MCF 10A (cell line): Measurements from ENCODE around the gene SORBS1. TPM values are rescaled to one million over a fixed set of nuclear protein-coding genes. Genes with fewer than 3 reads are reported as not detected.

Experiments used
- BruUV-seq: library from RNA; stranded (reverse); fragments of 400-500 nt; replicated peaks from 2 replicates; lab custom pipeline; 2021; lab: Mats Ljungman, UMichigan
- CTCF ChIA-PET: fragments of 300-600 bp; sonication (Branson Sonifier 250); formaldehyde crosslinking; extraction: SDS; loops from one replicate; lab custom pipeline; 2021; ENCODE audit warnings: antibody characterized with exemption, inconsistent platforms; lab: Yijun Ruan, JAX
- POLR2A ChIA-PET: fragments of 300-600, 350-650 bp; sonication (Branson Sonifier 250); formaldehyde crosslinking; extraction: SDS; loops from one replicate; lab custom pipeline; 2020; ENCODE audit warnings: antibody characterized with exemption, inconsistent platforms; lab: Yijun Ruan, JAX
- DNase-seq: peaks from one replicate; pipeline ENCODE4 v3.0.0-alpha.2; 2018; ENCODE audit not compliant: unreplicated experiment
- H3K27ac Mint-ChIP-seq: one replicate; pipeline ENCODE4 v1.8.0; 2022; ENCODE audit warnings: mild to moderate bottlenecking, low read depth, mixed read lengths; ENCODE audit not compliant: unreplicated experiment
- H3K27me3 Mint-ChIP-seq: one replicate; pipeline ENCODE4 v1.8.0; 2022; ENCODE audit warnings: mixed read lengths; ENCODE audit not compliant: insufficient read depth, unreplicated experiment
- H3K36me3 Mint-ChIP-seq: one replicate; pipeline ENCODE4 v1.8.0; 2022; ENCODE audit warnings: mild to moderate bottlenecking, moderate library complexity, mixed read lengths; ENCODE audit not compliant: insufficient read depth, unreplicated experiment
- H3K4me1 Mint-ChIP-seq: one replicate; pipeline ENCODE4 v1.8.0; 2022; ENCODE audit warnings: mixed read lengths; ENCODE audit not compliant: insufficient read depth, unreplicated experiment
- H3K4me3 Mint-ChIP-seq: one replicate; pipeline ENCODE4 v1.8.0; 2022; ENCODE audit warnings: mild to moderate bottlenecking, moderate library complexity, mixed read lengths; ENCODE audit not compliant: unreplicated experiment
- H3K9me3 Mint-ChIP-seq: one replicate; pipeline ENCODE4 v1.8.0; 2022; ENCODE audit warnings: mixed read lengths; ENCODE audit not compliant: unreplicated experiment
- intact Hi-C: fragments of 100-400 bp; cut with micrococcal nuclease; formaldehyde crosslinking; loops from 2 replicates; pipeline ENCODE4 v1.14.1; 2022
- total RNA-seq: library from RNA; stranded (reverse); gene quantifications from 2 replicates; pipeline ENCODE4 v1.2.3, GENCODE V29; 2022
- TF ChIP-seq, protein P1 (sequence below): fragments of 200-600 bp; IDR thresholded peaks from one replicate; pipeline ENCODE4 v1.8.0; 2022; ENCODE audit warnings: antibody characterized with exemption, mild to moderate bottlenecking; ENCODE audit not compliant: unreplicated experiment

Gene SORBS1
- total RNA-seq, 1 experiment from 2014 or later, result 1.0 TPM

DNA sequence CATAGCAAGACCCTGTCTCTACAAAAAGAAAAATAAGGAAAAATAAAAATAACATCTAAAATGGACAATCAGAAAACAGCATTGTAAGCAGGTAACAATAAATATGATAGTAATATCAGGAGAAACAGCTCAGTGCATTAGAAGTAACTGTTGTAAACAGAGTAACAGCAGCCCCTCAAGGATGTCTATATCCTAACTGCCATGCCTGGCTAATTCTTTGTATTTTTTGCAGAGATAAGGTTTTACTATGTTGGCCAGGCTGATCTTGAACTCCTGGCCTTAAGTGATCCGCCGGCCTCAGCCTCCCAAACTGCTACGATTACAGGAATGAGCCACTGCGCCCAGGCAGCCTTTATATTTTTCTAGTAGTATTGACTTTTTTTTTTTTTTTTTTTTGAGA, 7.5 kb downstream of the SORBS1 start:
- Mint-ChIP-seq H3K4me1 (no peaks in the 10 kb centered on the region), H3K27me3 (peaks cover 16% of the 10 kb centered on the region), H3K9me3 (peaks cover 7% of the 10 kb centered on the region), H3K27ac (no peak overlapping the region), H3K36me3 (no peaks in the 10 kb centered on the region), H3K4me3 (no peak overlapping the region)
- TF ChIP-seq, protein P1, sequence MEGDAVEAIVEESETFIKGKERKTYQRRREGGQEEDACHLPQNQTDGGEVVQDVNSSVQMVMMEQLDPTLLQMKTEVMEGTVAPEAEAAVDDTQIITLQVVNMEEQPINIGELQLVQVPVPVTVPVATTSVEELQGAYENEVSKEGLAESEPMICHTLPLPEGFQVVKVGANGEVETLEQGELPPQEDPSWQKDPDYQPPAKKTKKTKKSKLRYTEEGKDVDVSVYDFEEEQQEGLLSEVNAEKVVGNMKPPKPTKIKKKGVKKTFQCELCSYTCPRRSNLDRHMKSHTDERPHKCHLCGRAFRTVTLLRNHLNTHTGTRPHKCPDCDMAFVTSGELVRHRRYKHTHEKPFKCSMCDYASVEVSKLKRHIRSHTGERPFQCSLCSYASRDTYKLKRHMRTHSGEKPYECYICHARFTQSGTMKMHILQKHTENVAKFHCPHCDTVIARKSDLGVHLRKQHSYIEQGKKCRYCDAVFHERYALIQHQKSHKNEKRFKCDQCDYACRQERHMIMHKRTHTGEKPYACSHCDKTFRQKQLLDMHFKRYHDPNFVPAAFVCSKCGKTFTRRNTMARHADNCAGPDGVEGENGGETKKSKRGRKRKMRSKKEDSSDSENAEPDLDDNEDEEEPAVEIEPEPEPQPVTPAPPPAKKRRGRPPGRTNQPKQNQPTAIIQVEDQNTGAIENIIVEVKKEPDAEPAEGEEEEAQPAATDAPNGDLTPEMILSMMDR, result no peak
- ChIA-PET POLR2A (no interaction called here), CTCF (interaction anchor here (1.6 kb wide), 1 partner anchor 122 kb away, joined by 3 read pairs; no protein-coding TSS in a partner anchor)
- BruUV-seq, result no TSS peak
- intact Hi-C loops, result no loop called here
- no peak for DNase-seq

- Mint-ChIP-seq H3K4me3 (no peak overlapping the region), H3K4me1 (no peaks in the 10 kb centered on the region), H3K27ac (no peak overlapping the region), H3K36me3 (no peaks in the 10 kb centered on the region), H3K27me3 (peaks cover 8% of the 10 kb centered on the region), H3K9me3 (peaks cover 7% of the 10 kb centered on the region)
- BruUV-seq, result no TSS peak
- intact Hi-C loops, result no loop called here
- CTCF ChIA-PET, result interaction anchor here (1.4 to 1.6 kb wide), 2 partner anchors 74 to 121 kb away, joined by 3 to 4 read pairs; no protein-coding TSS in a partner anchor
- POLR2A ChIA-PET, result no interaction called here
- TF ChIP-seq, protein P1, result no peak
- DNase-seq, result peak; percentile 20
These were observed 8.4 kb downstream of the SORBS1 start for GRCh38 chr10:95552679-95553342.

GRCh38 chr10:95550073-95550672, 11.0 kb downstream of the SORBS1 start:
- no peaks in the 10 kb centered on the region for H3K36me3 Mint-ChIP-seq
- H3K9me3 Mint-ChIP-seq, result peaks cover 7% of the 10 kb centered on the region
- no TSS peak for BruUV-seq
- TF ChIP-seq, protein P1, result no peak
- POLR2A ChIA-PET, result no interaction called here
- no peak for DNase-seq
- H3K4me3 Mint-ChIP-seq, result no peak overlapping the region
- no peaks in the 10 kb centered on the region for H3K4me1 Mint-ChIP-seq
- no peak overlapping the region for H3K27ac Mint-ChIP-seq
- CTCF ChIA-PET, result no interaction called here
- intact Hi-C loops, result no loop called here
- no peaks in the 10 kb centered on the region for H3K27me3 Mint-ChIP-seq

- intact Hi-C loops, result no loop called here
- CTCF ChIA-PET, result no interaction called here
- Mint-ChIP-seq H3K27me3 (no peaks in the 10 kb centered on the region), H3K9me3 (peaks cover under 1% of the 10 kb centered on the region), H3K4me1 (no peaks in the 10 kb centered on the region), H3K27ac (no peak overlapping the region), H3K36me3 (no peaks in the 10 kb centered on the region), H3K4me3 (no peak overlapping the region)
- no peak for DNase-seq
- TF ChIP-seq, protein P1, result no peak
- POLR2A ChIA-PET, result no interaction called here
- no TSS peak for BruUV-seq
These were observed 13.3 kb downstream of the SORBS1 start for GRCh38 chr10:95547791-95548435.
